Stimulated activated CD8-positive, alpha-beta memory T cell treated with anti-CD3 and anti-CD28 coated beads, Interleukin-2, amount 100 ng/mL, for 1 hour (primary cell): ENCODE measurements around the gene POTEC.
"Not testable (repeated sequence)": the region's sequence is repeated elsewhere in the genome, so short reads cannot be mapped to it uniquely, and the experiment has no call there.

Source experiments
- DNase-seq, 2 donors: peaks; one replicate each; pipeline ENCODE4 v3.0.0-alpha.2; 2020; ENCODE audit warnings: low read depth in 2 of 2

POTEC gene

GRCh38 chr18:14543446-14543964, at the start of gene POTEC:
TSS of gene POTEC (minus strand) at chr18:14543600. CDS start at chr18:14543146, 454 bp downstream.
- DNase-seq, result not testable (repeated sequence)

- DNase-seq, result no peak
Measured at GRCh38 chr18:14577971-14578370, 34.6 kb upstream of the POTEC start.

- DNase-seq, result not testable (repeated sequence)
Measured at GRCh38 chr18:14559502-14559901, 16.1 kb upstream of the POTEC start.

- DNase-seq, result not testable (repeated sequence)
Measured at GRCh38 chr18:14531659-14532058, 11.7 kb downstream of the POTEC start.

DNA sequence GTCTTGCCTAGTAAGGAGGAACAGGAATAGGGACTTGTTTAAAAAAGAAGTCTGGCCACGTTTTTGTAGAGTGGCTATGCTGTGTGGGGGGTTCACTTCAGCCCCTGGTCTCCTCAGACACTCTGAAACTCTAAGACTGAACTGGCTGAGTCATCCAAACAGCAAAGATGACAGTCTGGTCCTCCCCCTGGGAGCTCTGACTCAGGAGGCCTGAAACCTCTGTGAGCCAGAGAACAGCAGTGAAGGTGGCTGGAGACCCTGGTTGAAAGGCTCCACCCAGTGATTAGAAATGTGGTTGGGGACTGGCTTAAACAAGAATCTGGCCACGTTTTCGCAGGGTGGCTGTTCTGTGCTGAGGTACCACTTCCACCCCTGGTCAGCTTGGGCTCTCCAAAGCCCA, 32.7 kb downstream of the POTEC start:
- not testable (repeated sequence) for DNase-seq

- DNase-seq, result not testable (repeated sequence)
Measured at GRCh38 chr18:14503691-14504090, 39.7 kb downstream of the POTEC start.

GRCh38 chr18:14501894-14502293, 41.5 kb downstream of the POTEC start:
- not testable (repeated sequence) for DNase-seq

DNA sequence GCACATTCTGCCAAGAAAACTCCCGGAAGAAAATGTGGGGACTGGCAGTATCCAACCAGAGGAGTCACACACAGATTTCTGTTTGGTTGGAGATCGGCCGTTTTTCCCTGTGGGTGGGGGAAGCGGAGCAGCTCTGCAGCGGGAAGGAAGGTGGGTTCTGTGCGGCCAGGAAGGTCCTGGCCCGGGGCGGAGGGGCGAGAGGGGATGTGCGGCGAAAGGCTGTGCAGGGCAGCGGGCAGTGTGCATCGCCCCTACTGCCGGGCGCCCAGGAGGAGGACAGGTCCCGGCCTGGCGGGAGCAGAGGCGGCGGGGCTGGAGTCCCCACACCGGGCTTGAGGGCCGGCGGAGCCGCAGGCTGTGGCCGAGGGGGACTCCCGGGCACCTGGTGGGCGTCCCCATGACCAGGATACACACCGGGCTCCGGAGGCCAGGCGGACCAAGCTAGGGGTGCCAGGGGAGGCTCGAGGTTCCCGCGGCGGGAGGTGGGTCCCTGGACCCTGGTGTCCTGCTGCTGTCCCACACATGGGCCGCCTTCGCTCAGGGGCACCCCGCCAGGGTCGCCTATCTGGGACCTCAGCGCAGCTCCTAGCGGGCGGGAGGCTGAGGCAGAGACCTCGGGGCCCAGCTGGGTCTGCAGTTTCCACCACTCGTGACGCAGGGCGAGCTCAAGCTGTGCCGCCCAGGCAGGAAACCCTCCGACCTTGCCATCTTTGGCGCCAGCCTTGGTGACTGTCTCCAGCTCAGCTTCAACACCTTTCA, 54.0 kb downstream of the POTEC start:
- DNase-seq, result not testable (repeated sequence)

DNA sequence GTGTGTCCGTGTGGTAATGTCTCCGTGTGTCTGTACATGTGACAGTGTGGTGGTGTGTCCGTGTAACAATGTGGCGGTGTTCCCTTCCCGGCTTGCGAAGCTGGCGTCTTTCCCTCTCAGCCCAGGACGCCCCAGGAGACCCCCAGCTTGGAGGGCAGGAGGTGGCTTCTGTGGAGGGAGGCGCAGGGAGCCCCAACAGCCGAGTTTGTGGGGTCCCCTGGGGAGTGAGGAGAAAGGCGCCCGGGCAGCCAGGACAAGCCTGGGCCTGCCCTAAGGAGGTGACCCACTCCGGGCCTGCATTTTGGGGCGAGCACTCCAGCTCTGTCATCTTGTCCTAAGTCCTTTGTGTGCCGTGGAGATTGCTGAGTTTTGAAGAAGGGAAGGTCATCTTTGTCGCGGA, 54.6 kb downstream of the POTEC start:
- DNase-seq, result not testable (repeated sequence)

GRCh38 chr18:14486926-14487580, 56.3 kb downstream of the POTEC start:
- DNase-seq, result not testable (repeated sequence)

- not testable (repeated sequence) for DNase-seq
Measured at GRCh38 chr18:14479076-14479475, 64.3 kb downstream of the POTEC start.

GRCh38 chr18:14475520-14475919, 67.9 kb downstream of the POTEC start:
- not testable (repeated sequence) for DNase-seq

- not testable (repeated sequence) for DNase-seq
Measured at GRCh38 chr18:14474752-14475151, 68.6 kb downstream of the POTEC start.

DNA sequence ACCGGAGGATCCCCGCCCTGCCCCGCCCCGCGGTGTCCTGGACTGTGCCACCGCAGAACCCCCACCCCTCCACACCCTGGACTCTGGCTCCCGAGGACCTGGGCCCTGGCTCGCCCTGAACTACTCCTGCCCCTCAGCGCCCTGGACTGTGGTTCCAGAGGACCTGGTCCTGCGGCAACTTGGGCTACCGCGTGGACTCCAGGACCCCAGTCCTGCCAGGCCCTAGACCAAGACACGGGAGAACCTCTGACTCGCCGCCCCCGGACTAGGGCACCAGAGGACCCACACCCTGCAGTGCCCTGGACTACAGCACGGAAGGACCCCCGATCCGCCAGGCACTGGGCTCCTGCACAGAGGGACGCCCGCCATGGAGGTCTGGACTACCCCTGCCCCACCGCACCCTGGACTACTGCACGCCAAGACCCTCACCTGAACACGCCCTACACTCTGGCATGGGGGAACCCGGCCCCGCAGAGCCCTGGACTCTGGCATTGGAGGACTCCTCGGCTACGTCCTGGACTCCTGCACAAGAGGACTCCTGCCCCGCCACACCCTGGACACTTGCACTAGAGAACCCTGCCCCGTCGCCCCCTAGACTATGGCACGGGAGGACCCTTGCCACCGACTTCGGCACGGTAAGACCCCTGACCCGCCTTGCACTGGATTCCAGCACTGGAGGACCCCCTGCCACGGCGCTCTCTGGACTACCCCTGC, 69.2 kb downstream of the POTEC start:
- not testable (repeated sequence) for DNase-seq

DNA sequence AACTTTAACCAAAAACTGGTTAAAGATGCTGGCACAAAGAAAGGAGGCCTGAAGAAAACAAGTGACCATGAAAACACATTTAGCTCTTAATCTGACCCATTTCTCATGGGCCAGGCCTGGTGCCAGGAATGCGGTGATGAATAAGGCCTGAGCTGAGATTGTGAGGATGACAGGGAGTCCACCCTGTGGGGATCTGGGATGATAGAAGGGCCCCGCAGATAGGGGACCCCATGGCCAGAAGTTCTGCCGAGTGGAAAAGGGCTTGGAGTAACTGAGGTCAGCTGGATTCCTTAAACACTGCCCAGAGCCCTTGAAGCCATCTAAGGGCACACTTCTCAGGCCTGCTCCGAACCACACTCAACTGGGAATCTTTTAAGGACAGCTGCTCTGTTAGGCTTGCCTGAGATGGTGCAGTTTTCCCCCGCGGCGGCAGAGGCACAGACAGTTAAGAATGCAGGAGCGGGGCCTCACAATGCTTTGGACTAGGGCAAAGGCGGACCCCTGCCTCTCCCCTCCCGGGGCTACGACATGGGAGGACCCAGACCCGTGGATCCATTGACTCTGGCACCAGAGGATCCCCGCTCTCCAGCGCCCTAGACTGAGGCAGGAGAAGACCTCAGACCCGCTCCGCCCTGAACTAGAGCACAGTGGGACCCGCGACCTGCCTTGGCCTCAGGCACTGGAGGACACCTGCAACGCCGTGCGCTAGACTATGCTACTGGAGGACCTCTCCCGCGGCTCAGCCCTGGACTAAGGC, 70.0 kb downstream of the POTEC start:
- not testable (repeated sequence) for DNase-seq

DNA sequence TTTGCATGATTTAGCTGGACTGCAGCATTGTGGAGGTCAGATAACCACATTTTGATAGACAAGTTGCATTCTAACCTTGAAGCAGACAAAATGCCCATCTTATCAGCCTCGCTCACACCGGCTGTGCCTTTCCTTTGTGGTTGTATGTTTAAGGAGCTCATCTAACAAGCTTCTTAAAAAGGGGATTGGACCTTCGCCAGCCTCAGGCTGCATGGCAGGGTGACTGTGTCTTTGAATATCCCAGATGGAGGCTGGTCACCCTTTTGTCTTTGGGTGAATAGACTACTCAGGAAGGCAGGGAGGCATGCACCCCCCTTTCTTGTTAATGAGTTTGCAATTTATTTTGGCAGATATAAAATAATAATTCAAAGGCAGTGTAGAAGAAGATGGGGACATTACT, 72.1 kb downstream of the POTEC start:
- DNase-seq, result not testable (repeated sequence)

- DNase-seq, result not testable (repeated sequence)
Measured at GRCh38 chr18:14470446-14470845, 73.0 kb downstream of the POTEC start.

GRCh38 chr18:14470046-14470445, 73.4 kb downstream of the POTEC start:
- not testable (repeated sequence) for DNase-seq

GRCh38 chr18:14465989-14466388, 77.4 kb downstream of the POTEC start:
- DNase-seq, result not testable (repeated sequence)
